A549 (cell line): Measurements from ENCODE around the gene CTSH.
"Not testable (repeated sequence)": the region's sequence is repeated elsewhere in the genome, so short reads cannot be mapped to it uniquely, and the experiment has no call there.

ENCODE experiments used
- CTCF ChIP-seq: fragments of >200 bp; sonication (Bioruptor Twin); formaldehyde crosslinking; IDR thresholded peaks from 3 replicates; pipeline ENCODE4 v1.5.1; 2016
- ZFP36 ChIP-seq: fragments of 450-650 bp; IDR thresholded peaks from 2 replicates; pipeline ENCODE4 v1.6.1; 2014; ENCODE audit warnings: borderline replicate concordance; ENCODE audit not compliant: partially characterized antibody
- TF ChIP-seq, protein P1 (sequence below): fragments of 150-350 bp; IDR thresholded peaks from 2 replicates; pipeline ENCODE4 v1.6.1; 2014; ENCODE audit warnings: low read depth, mild to moderate bottlenecking, low read length

GRCh38 chr15:78876954-78877353, 67.9 kb downstream of the CTSH start:
- TF ChIP-seq, protein P1, sequence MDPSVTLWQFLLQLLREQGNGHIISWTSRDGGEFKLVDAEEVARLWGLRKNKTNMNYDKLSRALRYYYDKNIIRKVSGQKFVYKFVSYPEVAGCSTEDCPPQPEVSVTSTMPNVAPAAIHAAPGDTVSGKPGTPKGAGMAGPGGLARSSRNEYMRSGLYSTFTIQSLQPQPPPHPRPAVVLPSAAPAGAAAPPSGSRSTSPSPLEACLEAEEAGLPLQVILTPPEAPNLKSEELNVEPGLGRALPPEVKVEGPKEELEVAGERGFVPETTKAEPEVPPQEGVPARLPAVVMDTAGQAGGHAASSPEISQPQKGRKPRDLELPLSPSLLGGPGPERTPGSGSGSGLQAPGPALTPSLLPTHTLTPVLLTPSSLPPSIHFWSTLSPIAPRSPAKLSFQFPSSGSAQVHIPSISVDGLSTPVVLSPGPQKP: not testable (repeated sequence)
- TF ChIP-seq CTCF, ZFP36: not testable (repeated sequence)
